MV-4-11 (cell line): ENCODE measurements around the gene TMEM72.
"Not testable (repeated sequence)": the region's sequence is repeated elsewhere in the genome, so short reads cannot be mapped to it uniquely, and the experiment has no call there.

Source experiments
- DNase-seq: peaks from one replicate; lab custom pipeline; 2025; lab: John Stamatoyannopoulos, UW

The TMEM72 gene

DNA sequence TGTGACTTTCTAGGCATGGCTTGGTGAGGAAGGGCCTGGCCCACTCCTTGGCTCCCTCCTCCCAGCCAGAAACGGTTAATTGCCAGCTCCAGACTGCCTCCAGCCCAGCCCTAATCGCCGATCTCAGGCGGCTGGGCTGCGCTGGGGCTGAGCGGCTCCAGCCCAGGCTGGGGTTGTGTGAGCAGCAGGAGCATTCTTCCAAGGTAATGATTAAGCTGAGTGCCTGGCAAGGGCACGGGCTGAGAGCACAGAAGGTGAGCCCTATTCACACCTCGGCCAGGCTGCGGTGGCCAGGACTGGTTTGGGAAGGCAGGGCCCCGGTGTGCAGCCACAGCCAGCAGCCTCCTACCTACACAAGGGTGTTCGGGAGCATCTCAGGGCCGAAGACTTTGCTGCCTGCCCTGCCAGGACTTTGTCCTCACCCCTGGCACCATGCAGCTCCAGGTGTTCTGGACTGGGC, at the start of gene TMEM72:
TSS of gene TMEM72 (plus strand) at position 257 of the 460 bp plus-strand sequence. CDS start at position 433, 176 bp downstream.
- no peak for DNase-seq

DNA sequence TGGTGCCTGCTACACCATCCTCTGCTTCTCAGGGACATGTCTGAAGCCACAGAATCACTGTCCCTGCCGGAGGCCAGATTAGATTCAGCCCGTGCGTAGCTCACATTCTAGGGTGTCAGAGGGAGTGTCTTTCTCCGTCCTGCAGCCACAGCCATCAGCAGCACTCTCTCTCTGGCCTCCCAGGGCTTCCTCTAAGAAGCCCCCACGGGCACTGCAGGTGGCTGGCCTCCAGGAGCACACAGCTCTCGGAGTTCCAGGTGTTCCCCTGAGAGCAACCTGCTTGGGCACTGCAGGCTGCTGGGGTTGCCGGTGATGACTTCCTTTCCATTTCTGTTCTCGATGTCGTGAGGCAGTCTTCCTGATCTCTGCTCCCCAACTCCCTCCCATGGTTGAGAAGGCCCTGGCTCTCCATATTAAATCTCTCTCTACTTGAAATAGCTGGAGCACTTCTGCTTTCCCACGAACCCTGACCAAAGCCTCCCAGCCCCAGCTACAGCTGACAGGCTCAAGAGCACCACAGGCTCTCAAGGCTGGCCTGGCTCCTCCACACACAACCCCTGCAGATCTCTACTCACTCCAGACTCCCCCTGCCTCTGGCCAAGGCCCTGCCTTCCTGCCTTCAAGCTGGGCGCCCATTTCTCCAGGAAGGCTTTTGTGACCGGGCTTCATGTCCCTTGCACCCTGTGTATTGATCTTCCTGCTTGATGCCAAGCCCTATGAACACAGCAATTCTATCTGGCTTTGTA, 49.0 kb upstream of the TMEM72 start:
- peak; percentile 58 for DNase-seq

DNA sequence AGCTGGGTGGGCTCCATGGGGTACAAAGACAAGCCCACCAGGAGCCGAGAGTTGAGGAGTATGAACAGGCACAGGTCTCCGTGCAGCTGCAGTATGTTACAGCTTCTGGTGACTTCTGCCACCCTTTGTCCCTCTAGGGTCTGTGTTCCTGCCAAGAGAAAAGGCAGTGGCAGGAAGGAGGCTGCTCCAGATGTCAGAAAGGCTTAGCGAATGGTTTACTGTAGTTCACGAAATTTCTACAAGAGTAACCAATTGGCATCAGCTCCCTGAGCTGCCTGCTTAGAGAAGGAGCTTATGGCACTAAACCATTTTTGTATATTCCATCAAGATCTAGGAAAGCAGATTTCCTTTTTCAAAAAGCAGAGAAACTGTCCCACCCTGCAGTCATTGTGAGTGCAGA, 48.2 kb upstream of the TMEM72 start:
- peak; percentile 10 for DNase-seq

DNA sequence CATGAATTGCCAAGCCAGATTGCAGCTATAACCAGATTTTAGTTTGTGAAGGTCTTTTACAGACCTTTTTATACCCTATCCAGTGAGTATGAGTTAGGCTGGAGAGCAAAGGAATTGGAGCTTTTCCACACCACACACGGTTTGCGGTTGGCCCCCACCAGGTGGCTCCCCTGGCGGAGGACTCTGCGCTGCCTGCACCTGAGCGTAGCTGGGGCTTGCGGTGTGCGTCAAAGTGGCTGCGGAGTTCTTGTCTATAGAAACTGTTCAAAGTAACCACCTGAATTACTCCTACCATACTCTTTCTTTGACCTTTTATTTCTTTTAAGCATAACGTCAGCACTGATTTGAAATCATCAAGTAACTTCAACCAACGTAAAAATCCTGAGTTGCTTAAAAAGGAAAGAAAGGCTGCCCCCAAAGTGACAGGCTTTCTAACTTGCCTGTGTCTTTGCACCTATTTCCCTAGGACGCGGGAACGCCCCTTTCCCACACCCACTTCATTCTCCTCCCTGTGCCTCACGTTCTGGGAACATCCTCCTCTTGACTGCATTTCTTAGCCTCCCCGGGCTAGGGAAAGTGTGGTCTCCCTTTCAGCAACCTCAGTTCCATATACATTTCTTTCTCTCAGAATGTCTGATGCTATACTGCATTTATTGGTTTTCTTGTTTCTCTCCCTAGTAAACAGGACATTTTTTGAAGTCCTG, 47.6 kb upstream of the TMEM72 start:
- no peak for DNase-seq

DNA sequence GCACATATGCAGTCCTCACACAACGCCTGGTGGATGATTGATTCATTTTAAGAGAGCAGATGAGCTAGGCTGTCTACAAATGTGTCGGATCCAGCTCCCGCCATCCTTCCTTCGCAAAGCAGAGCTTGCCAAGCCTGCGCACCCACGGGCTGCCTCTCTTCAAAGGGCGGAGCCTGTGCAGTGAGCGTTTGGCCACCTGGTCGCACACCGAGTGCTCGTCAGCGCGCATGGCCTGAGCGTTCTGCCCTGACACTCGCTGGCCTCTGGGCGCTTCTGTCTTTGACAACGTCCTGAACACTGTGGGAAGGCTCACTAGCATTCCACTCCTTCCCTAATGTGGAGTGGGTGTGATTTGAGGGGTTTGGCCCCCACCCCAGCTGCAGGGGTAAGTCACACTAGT, 47.1 kb upstream of the TMEM72 start:
- DNase-seq: no peak

GRCh38 chr10:44864637-44865288, 46.4 kb upstream of the TMEM72 start:
- peak; percentile 55 for DNase-seq

GRCh38 chr10:44865289-44865671, 45.9 kb upstream of the TMEM72 start:
- DNase-seq: no peak

DNA sequence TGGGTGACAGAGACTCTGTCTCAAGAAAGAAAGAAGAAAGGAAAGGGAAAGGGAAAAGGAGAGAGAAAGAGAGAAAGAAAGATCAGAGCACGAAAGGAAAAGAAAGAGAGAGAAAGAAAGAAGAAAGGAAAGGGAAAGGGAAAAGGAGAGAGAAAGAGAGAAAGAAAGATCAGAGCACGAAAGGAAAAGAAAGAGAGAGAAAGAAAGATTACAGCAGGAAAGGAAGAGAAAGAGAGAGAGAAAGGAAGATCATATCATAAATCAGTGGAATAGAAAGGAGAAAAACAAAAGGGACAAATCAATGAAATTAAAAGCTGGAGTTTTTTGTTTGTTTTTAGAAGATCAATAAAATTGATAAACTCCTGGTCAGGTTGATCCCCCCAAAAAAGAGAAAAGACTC, 44.8 kb upstream of the TMEM72 start:
- DNase-seq: not testable (repeated sequence)

DNA sequence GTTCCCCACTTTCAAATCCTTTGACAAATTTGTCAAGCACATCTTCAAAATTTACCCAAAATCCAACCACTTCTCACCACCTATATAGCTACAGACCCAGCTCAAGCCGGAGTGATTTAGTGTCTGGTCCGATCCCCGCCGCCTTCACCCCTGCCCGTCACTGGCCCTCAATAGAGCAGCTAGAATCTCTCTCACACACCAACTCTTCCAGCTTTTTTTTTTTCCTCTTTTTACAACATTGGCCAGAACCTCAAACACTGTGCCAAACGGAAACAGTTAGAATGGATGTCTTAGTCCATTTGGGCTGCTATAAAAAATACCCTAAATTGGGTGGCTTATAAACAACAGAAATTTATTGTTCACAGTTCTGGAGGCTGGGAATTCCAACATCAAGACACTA, 41.1 kb upstream of the TMEM72 start:
- no peak for DNase-seq

GRCh38 chr10:44873160-44873559, 38.0 kb upstream of the TMEM72 start:
- no peak for DNase-seq

DNA sequence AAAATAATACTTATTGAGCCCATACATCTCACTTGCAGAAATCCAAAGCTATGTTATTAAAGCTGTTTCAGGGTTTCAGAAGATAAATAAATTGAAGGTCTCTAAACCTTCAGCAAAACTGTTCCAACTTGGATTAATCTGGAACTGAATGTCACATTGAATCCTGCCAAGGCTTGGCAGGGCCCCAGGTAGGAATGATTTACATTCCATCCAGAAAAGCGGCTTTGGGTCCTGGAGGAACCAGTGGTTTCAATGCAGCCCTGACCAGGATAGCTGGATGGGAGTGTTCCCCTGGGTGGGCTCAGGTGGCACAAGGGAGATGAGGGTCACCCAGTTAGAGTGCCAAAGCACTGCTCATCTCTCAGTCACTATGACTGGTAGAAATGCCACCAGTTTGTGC, 37.0 kb upstream of the TMEM72 start:
- DNase-seq: no peak

GRCh38 chr10:44878706-44879530, 32.2 kb upstream of the TMEM72 start:
- peak; percentile 75 for DNase-seq

DNA sequence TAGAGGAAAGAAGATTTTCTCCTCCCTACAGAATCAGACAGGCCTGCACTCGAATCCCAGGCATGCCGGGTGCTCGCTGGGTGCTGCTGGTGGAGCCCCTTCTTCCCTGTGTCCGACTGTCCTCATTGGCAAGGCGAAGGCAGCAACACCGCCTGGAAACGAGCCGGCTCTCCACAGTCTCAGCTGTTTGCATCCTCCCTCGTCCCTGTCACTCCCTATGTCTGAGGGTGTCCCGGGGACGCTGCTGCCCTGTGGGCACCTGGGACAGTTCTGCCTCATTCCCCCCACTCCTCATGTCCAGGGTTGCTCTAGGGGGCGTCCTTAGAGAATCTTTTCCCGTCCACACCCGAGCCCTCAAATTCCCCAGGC, 31.6 kb upstream of the TMEM72 start:
- DNase-seq: no peak

DNA sequence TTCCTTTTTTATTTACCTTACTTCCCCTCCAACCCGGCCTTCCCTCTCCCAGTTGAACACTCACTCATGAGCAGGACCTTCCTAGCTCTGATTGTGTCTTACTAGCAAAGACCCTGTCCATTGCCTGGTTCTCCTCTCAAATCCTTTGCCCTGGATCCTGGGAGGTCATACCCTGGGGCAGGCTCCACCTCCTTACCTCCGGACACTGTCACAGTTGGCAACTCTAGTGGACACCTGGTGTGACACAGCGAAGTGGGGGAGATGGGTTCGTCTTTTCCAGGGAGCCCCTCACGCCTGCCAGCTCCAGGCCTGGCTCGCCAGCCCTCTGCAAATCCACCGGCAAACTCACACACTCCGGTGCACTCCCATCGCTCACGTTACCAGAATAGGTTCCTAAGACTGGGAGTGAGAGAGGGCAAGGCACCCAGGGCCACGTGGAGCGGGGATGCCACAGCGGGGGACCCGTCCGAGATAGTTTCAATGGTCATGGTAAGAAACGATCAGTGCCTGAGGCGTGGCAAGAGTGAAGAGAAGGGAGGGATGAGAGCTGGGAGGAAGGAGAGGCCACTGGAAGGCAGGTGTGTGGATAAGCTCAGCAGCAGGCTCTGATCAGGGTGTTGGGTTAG, 30.9 kb upstream of the TMEM72 start:
- DNase-seq: no peak

- peak; percentile 23 for DNase-seq
Measured at GRCh38 chr10:44881649-44882048, 29.5 kb upstream of the TMEM72 start.

GRCh38 chr10:44882166-44882720, 28.9 kb upstream of the TMEM72 start:
- no peak for DNase-seq

DNA sequence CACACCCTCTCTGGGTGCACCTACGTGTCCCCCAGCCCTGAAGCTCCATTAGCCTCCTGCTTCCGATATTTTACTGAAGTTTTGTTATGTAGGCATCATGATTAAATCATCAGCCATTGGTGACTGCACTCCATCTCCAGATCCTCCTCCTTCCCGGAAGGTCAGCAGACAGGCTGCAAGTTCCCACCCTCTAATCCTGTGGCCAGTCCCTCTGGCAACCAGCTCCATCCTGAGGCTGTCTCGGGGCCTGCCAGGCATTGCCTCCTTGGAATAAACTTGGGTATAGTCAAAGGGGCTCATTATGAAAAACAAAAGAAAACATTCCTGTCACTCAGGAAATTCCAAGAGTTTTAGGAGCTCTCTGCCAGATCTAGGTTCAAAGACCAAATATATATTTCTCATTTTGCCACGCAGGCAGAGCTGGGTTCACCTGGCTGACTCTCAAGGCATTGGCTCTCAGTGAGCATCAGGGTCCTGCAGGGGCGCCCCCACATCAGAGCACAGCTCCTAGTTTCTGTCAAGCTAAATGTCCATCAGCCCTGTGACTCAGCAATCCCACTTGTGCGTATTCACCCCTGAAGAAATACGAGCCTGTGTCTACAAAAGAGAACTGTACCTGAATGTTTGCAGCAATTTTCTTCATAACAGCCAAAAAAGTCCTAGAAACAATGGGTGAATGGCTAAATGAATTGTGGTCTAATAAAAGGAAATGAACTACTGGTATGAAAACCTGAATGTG, 27.4 kb upstream of the TMEM72 start:
- DNase-seq: no peak

- DNase-seq: no peak
Measured at GRCh38 chr10:44885710-44886109, 25.4 kb upstream of the TMEM72 start.

DNA sequence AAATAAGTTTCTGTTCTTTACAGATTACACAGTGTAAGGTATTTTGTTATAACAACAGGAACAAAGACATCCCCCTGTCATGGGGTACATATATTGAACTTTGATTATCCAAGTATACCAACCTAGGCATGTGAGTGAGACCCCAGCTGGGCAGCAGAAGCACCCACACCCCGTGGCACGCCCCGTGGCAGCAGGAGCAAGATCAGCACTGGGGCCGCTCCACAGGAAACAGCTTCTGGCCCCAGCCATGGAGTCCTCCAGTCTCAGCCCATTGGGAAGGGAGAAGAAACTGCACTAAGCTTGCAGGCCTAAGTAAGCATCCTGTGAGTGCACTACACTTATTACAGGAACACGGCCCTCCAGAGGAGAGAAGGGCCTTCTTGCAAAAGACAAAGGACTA, 24.2 kb upstream of the TMEM72 start:
- DNase-seq: no peak

- no peak for DNase-seq
Measured at GRCh38 chr10:44888886-44889285, 22.3 kb upstream of the TMEM72 start.

- DNase-seq: no peak
Measured at GRCh38 chr10:44889834-44890233, 21.3 kb upstream of the TMEM72 start.
